Suprapubic skin (tissue), 4 donors: Measurements from ENCODE around the gene TRHDE. TPM values are rescaled to one million over a fixed set of nuclear protein-coding genes. Genes with fewer than 3 reads are reported as not detected.
"Not testable (repeated sequence)": the region's sequence is repeated elsewhere in the genome, so short reads cannot be mapped to it uniquely, and the experiment has no call there.

ENCODE experiments used
- DNase-seq, 2 donors: peaks; one replicate each; pipeline ENCODE4 v3.0.0-alpha.2; 2019; ENCODE audit warnings: low spot score in 2 of 2
- H3K27ac ChIP-seq: fragments of 200-600 bp; sonication (generic); one replicate; pipeline ENCODE4 v1.5.1; 2019
- H3K27me3 ChIP-seq: fragments of 200-600 bp; sonication (generic); one replicate; pipeline ENCODE4 v1.5.1; 2019
- H3K36me3 ChIP-seq: fragments of 200-600 bp; sonication (generic); one replicate; pipeline ENCODE4 v1.5.1; 2019
- H3K4me1 ChIP-seq: fragments of 200-600 bp; sonication (generic); one replicate; pipeline ENCODE4 v1.5.1; 2019
- H3K4me3 ChIP-seq: fragments of 200-600 bp; sonication (generic); one replicate; pipeline ENCODE4 v1.5.1; 2019; ENCODE audit warnings: mild to moderate bottlenecking
- H3K9me3 ChIP-seq: fragments of 200-600 bp; sonication (generic); one replicate; pipeline ENCODE4 v1.5.1; 2019
- EP300 ChIP-seq: sonication (generic); formaldehyde crosslinking; IDR thresholded peaks from one replicate; pipeline ENCODE4 v1.6.1; 2017; ENCODE audit warnings: antibody characterized with exemption
- POLR2A ChIP-seq, 2 donors: fragments of 450-650 bp; IDR thresholded peaks; one replicate each; pipeline ENCODE4 v1.6.1; 2017; ENCODE audit warnings: antibody characterized with exemption in 2 of 2, mild to moderate bottlenecking in 2 of 2, moderate library complexity in 2 of 2
- POLR2AphosphoS5 ChIP-seq, 3 donors: sonication (generic); formaldehyde crosslinking; IDR thresholded peaks; one replicate each; pipeline ENCODE4 v1.6.1; 2017; ENCODE audit warnings: antibody characterized with exemption in 3 of 3
- WGBS: methylation state at CpG from one replicate; pipeline ENCODE4 v1.1.5; 2018; 5-methylcytosine and 5-hydroxymethylcytosine counted together
- total RNA-seq, 4 donors: library from RNA; depleted of rRNA; stranded (reverse); fragments of >200 nt; gene quantifications; one replicate each; pipeline ENCODE4 v1.1.0, GENCODE V29; 2016
- TF ChIP-seq, protein P1 (sequence below), 2 donors: fragments of 200-600 bp in 1 of 2; fragments of 450-650 bp in 1 of 2; sonication (generic) in 1 of 2; IDR thresholded peaks; one replicate each; pipeline ENCODE4 v1.5.1; 2016 to 2019; ENCODE audit warnings: antibody characterized with exemption in 2 of 2, mild to moderate bottlenecking in 1 of 2, moderate library complexity in 1 of 2

Gene TRHDE
- total RNA-seq, 4 donors from 2014 or later = 0.49 to 1.2 (median 0.98) TPM

DNA sequence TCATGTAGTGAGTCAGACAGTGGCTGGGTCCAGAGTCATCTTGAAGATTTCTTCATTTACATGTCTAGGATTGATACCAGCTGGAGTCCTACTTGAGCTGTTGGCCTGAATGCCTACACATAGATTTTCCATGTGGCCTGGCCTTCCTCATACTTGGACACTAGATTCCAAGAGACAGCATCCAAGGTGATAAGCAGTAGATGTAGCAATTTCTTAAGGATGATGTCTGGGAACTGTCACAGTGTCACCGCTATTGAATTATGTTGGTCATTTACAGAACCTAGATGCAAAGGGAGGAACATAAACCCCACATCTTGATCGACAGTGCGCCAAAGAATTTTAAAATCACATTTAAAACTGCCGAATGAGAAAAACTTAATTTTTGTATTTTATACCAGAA is 412.3 kb downstream of the TRHDE start:
- no peak for TF ChIP-seq POLR2AphosphoS5 (IDR thresholded peaks at IDR 0.05)
- no peak for TF ChIP-seq POLR2A (IDR thresholded peaks at IDR 0.05)
- TF ChIP-seq EP300 = no peak
- TF ChIP-seq, protein P1, sequence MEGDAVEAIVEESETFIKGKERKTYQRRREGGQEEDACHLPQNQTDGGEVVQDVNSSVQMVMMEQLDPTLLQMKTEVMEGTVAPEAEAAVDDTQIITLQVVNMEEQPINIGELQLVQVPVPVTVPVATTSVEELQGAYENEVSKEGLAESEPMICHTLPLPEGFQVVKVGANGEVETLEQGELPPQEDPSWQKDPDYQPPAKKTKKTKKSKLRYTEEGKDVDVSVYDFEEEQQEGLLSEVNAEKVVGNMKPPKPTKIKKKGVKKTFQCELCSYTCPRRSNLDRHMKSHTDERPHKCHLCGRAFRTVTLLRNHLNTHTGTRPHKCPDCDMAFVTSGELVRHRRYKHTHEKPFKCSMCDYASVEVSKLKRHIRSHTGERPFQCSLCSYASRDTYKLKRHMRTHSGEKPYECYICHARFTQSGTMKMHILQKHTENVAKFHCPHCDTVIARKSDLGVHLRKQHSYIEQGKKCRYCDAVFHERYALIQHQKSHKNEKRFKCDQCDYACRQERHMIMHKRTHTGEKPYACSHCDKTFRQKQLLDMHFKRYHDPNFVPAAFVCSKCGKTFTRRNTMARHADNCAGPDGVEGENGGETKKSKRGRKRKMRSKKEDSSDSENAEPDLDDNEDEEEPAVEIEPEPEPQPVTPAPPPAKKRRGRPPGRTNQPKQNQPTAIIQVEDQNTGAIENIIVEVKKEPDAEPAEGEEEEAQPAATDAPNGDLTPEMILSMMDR (IDR thresholded peaks at IDR 0.05) = no peak
- DNase-seq = no peak
- WGBS = 97% methylated on average over 4 of the region's 4 CpGs
- Histone ChIP-seq H3K27ac (no peak overlapping the region), H3K4me3 (no peak overlapping the region), H3K36me3 (no peaks in the 10 kb centered on the region), H3K27me3 (no peaks in the 10 kb centered on the region), H3K9me3 (no peaks in the 10 kb centered on the region), H3K4me1 (no peaks in the 10 kb centered on the region)

- no peaks in the 10 kb centered on the region for H3K4me1 ChIP-seq
- DNase-seq = no peak
- no peaks in the 10 kb centered on the region for H3K9me3 ChIP-seq
- no peak overlapping the region for H3K4me3 ChIP-seq
- H3K36me3 ChIP-seq = no peaks in the 10 kb centered on the region
- WGBS = 33% methylated on average over 2 of the region's 2 CpGs
- no peak for TF ChIP-seq POLR2AphosphoS5 (IDR thresholded peaks at IDR 0.05)
- no peak for TF ChIP-seq POLR2A (IDR thresholded peaks at IDR 0.05)
- TF ChIP-seq, protein P1 (IDR thresholded peaks at IDR 0.05) = no peak
- no peak for TF ChIP-seq EP300
- H3K27ac ChIP-seq = no peak overlapping the region
- no peaks in the 10 kb centered on the region for H3K27me3 ChIP-seq
These were observed 420.2 kb downstream of the TRHDE start for GRCh38 chr12:72692338-72692737.

DNA sequence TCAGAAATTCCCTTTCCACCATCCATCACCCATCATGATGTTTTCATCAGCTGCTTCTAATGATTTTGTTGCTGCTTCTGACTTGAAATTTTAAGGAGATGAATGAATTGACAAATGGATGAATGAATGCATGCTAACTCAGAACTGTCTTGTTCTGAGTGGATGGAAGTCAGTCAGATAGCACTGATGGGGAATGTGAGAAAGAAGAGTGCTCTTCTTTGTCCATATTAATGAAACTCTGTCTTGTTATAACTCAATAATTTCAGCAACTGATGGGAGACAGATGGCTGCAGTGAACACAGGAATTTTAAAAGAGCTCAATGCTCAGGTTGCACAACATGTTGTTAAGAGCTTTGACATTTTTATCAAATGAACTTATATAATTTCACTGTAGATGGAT is 422.0 kb downstream of the TRHDE start:
- Histone ChIP-seq H3K9me3 (no peaks in the 10 kb centered on the region), H3K4me1 (no peaks in the 10 kb centered on the region), H3K27ac (no peak overlapping the region), H3K36me3 (no peaks in the 10 kb centered on the region), H3K27me3 (no peaks in the 10 kb centered on the region), H3K4me3 (no peak overlapping the region)
- DNase-seq = no peak
- TF ChIP-seq POLR2AphosphoS5 (IDR thresholded peaks at IDR 0.05) (no peak), EP300 (no peak), POLR2A (IDR thresholded peaks at IDR 0.05) (no peak)

GRCh38 chr12:72699362-72699761 is 427.2 kb downstream of the TRHDE start:
- Histone ChIP-seq H3K27ac (no peak overlapping the region), H3K4me3 (no peak overlapping the region), H3K4me1 (no peaks in the 10 kb centered on the region), H3K36me3 (no peaks in the 10 kb centered on the region), H3K27me3 (no peaks in the 10 kb centered on the region), H3K9me3 (no peaks in the 10 kb centered on the region)
- TF ChIP-seq EP300 (no peak), POLR2AphosphoS5 (IDR thresholded peaks at IDR 0.05) (no peak), POLR2A (IDR thresholded peaks at IDR 0.05) (no peak)
- TF ChIP-seq, protein P1 (IDR thresholded peaks at IDR 0.05) = no peak
- no peak for DNase-seq
- no CpG with 5 or more reads among the region's 1 CpG for WGBS

DNA sequence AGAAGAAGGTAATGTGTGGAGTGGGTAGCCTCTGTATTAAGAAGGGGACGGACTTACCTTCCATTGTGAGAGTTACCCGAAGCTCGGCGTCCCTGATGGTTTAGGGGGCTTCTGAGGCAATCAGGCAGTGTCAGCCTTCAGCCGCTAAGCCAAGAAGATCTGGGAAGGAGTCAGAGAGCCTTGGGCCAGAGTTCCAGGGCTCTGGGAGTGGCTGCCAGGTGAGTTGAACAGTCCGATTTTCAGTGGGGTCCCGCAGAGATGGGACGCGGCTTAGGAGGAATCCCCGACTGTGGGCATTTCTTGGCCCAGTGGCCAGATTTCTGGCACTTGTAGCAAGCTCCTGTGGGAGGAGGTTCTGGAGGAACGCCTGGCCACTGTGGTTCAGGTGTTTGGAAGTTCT is 439.9 kb downstream of the TRHDE start:
- not testable (repeated sequence) for DNase-seq, H3K4me1 ChIP-seq, H3K9me3 ChIP-seq, H3K4me3 ChIP-seq, H3K27ac ChIP-seq, H3K27me3 ChIP-seq, H3K36me3 ChIP-seq
- WGBS = 94% methylated on average over 11 of the region's 11 CpGs

- no peaks in the 10 kb centered on the region for H3K27me3 ChIP-seq
- no peak overlapping the region for H3K27ac ChIP-seq
- H3K4me1 ChIP-seq = no peaks in the 10 kb centered on the region
- no peak overlapping the region for H3K4me3 ChIP-seq
- no peaks in the 10 kb centered on the region for H3K9me3 ChIP-seq
- 70% methylated on average over 2 of the region's 2 CpGs for WGBS
- H3K36me3 ChIP-seq = no peaks in the 10 kb centered on the region
- DNase-seq = no peak
- TF ChIP-seq POLR2AphosphoS5 (IDR thresholded peaks at IDR 0.05) (no peak), EP300 (no peak), POLR2A (IDR thresholded peaks at IDR 0.05) (no peak)
- TF ChIP-seq, protein P1 (IDR thresholded peaks at IDR 0.05) = no peak
These were observed 444.1 kb downstream of the TRHDE start for GRCh38 chr12:72716221-72716620.
